Right lobe of liver (tissue), 6 donors: ENCODE measurements around the gene TUB. TPM values are rescaled to one million over a fixed set of nuclear protein-coding genes. Genes with fewer than 3 reads are reported as not detected.
A peak's percentile ranks its signal among the peaks of the same experiment; 100 is the strongest.

Experiments
- ATAC-seq, 4 donors: fragments of 200-7000 bp; cut with Tn5 transposase; one replicate each; pipeline ENCODE4 v1.9.1; 2020; ENCODE audit warnings: mild to moderate bottlenecking in 4 of 4, moderate library complexity in 4 of 4
- DNase-seq, 3 donors: peaks; one replicate each; pipeline ENCODE4 v3.0.0-alpha.2; 2020
- H3K27ac ChIP-seq, 3 donors: fragments of 200-600 bp; one replicate each; pipeline ENCODE4 v1.8.0; 2022
- H3K27me3 ChIP-seq, 2 donors: fragments of 200-600 bp; one replicate each; pipeline ENCODE4 v1.8.0; 2022
- H3K36me3 ChIP-seq, 4 donors: fragments of 200-600 bp; sonication (generic) in 1 of 4; one replicate each; pipeline versions ENCODE4 v1.5.1 to v1.8.0; 2017 to 2022; ENCODE audit warnings: control low read depth in 1 of 4
- H3K4me1 ChIP-seq, 4 donors: fragments of 200-600 bp; sonication (generic) in 1 of 4; one replicate each; pipeline versions ENCODE4 v1.5.1 to v1.8.0; 2017 to 2022; ENCODE audit warnings: control low read depth in 1 of 4
- H3K4me3 ChIP-seq, 3 donors: fragments of 200-600 bp; one replicate each; pipeline ENCODE4 v1.8.0; 2022
- H3K9me3 ChIP-seq, 4 donors: fragments of 200-600 bp; sonication (generic) in 1 of 4; one replicate each; pipeline versions ENCODE4 v1.5.1 to v1.8.0; 2017 to 2022; ENCODE audit warnings: control low read depth in 1 of 4
- CTCF ChIP-seq, 4 donors: fragments of 200-600 bp in 3 of 4; fragments of 450-650 bp in 1 of 4; IDR thresholded peaks; one replicate each; pipeline versions ENCODE4 v1.5.1 to v1.8.0; 2016 to 2022; ENCODE audit warnings: antibody characterized with exemption in 4 of 4, mild to moderate bottlenecking in 2 of 4
- POLR2A ChIP-seq: fragments of 450-650 bp; IDR thresholded peaks from one replicate; pipeline ENCODE4 v1.6.1; 2017; ENCODE audit warnings: antibody characterized with exemption, mild to moderate bottlenecking
- WGBS: methylation state at CpG from one replicate; pipeline ENCODE4 v1.1.6; 2018; ENCODE audit warnings: low coverage, low lambda C conversion rate; ENCODE audit not compliant: insufficient coverage; ENCODE audit errors: missing lambda C conversion rate; 5-methylcytosine and 5-hydroxymethylcytosine counted together
- intact Hi-C, 2 donors: fragments of 100-400 bp; cut with DNase I; formaldehyde crosslinking; loops; one replicate each; pipeline versions ENCODE4 v1.11.2 to v1.14.1; 2022
- total RNA-seq, 6 experiments: library from RNA; depleted of rRNA in 2 of 6; stranded (reverse); fragments of >200 nt in 2 of 6; fragmentation: NEBNext Ultra II Directional in 3 of 6; extraction: Animal tissue kit (Norgen Biotek cat#: 25700) in 3 of 6; gene quantifications; one replicate each; pipeline versions ENCODE4 v1.1.0 to v1.2.4, GENCODE V29; 2016 to 2023
- donor health status: DM: no; HTN: yes; CAD: no.
- donor health status: DM: no; HTN: no; CAD: no.
- donor health status: DM: no; HTN: no; CAD: no.
- donor health status: DM: no; HTN: yes; CAD: no.
- donor health status: DM: no; HTN: yes; CAD: no.

TUB gene
- total RNA-seq, 6 experiments from 2014 or later, result 0.42 to 3.1 (median 0.89) TPM

- TF ChIP-seq POLR2A (no peak), CTCF (IDR thresholded peaks at IDR 0.05) (no peak)
- Histone ChIP-seq H3K27ac (no peak overlapping the region), H3K27me3 (no peaks in the 10 kb centered on the region), H3K9me3 (no peaks in the 10 kb centered on the region), H3K4me1 (no peaks in the 10 kb centered on the region), H3K36me3 (no peaks in the 10 kb centered on the region), H3K4me3 (no peak overlapping the region)
- DNase-seq (peak in 1 of 3 donors; percentile 31), ATAC-seq (no peak)
- WGBS, result no CpG with 5 or more reads among the region's 9 CpGs
- intact Hi-C loops, result loop anchor here in 1 of 2 donors (5.0 kb wide), 1 partner anchor 82 kb away; no protein-coding TSS in a partner anchor
Observed at GRCh38 chr11:8093931-8094575, 13.0 kb downstream of the TUB start.

- TF ChIP-seq CTCF (IDR thresholded peaks at IDR 0.05) (no peak), POLR2A (no peak)
- DNase-seq, result peak in 1 of 3 donors; percentile 8
- ATAC-seq, result no peak
- Histone ChIP-seq H3K4me3 (no peak overlapping the region), H3K36me3 (no peaks in the 10 kb centered on the region), H3K4me1 (no peaks in the 10 kb centered on the region), H3K27me3 (no peaks in the 10 kb centered on the region), H3K27ac (no peak overlapping the region), H3K9me3 (no peaks in the 10 kb centered on the region)
- 89% methylated on average over 7 of the region's 11 CpGs for WGBS
- intact Hi-C loops, result loop anchor here (5.0 kb wide), 3 partner anchors 62 to 87 kb away; no protein-coding TSS in a partner anchor
Observed at GRCh38 chr11:8094656-8095055, 13.6 kb downstream of the TUB start.

- DNase-seq (peak in 1 of 3 donors; percentile 38), ATAC-seq (no peak)
- Histone ChIP-seq H3K27me3 (no peaks in the 10 kb centered on the region), H3K36me3 (no peaks in the 10 kb centered on the region), H3K4me3 (no peak overlapping the region), H3K4me1 (no peaks in the 10 kb centered on the region), H3K9me3 (no peaks in the 10 kb centered on the region), H3K27ac (no peak overlapping the region)
- 72% methylated on average over 11 of the region's 12 CpGs for WGBS
- intact Hi-C loops, result loop anchor here (5.0 kb wide), 2 partner anchors 63 to 88 kb away; no protein-coding TSS in a partner anchor
- TF ChIP-seq POLR2A (no peak), CTCF (IDR thresholded peaks at IDR 0.05) (no peak)
Observed at GRCh38 chr11:8095371-8095770, 14.4 kb downstream of the TUB start.

- peak in 1 of 3 donors; percentile 13 for DNase-seq
Observed at GRCh38 chr11:8095806-8096522, 15.0 kb downstream of the TUB start.

More at GRCh38 chr11:8095806-8096522, 15.0 kb downstream of the TUB start:
- 77% methylated on average over 4 of the region's 5 CpGs for WGBS
- Histone ChIP-seq H3K9me3 (no peaks in the 10 kb centered on the region), H3K36me3 (no peaks in the 10 kb centered on the region), H3K4me3 (no peak overlapping the region), H3K4me1 (no peaks in the 10 kb centered on the region), H3K27me3 (no peaks in the 10 kb centered on the region), H3K27ac (no peak overlapping the region)
- no peak for TF ChIP-seq POLR2A
- no peak for TF ChIP-seq CTCF (IDR thresholded peaks at IDR 0.05)
- intact Hi-C loops, result loop anchor here (5.0 kb wide), 2 partner anchors 64 to 89 kb away; no protein-coding TSS in a partner anchor
- ATAC-seq, result no peak
